H9 (cell line): ENCODE results near the gene NIT2. TPM values are rescaled to one million over a fixed set of nuclear protein-coding genes. Genes with fewer than 3 reads are reported as not detected.

Experiments
- DNase-seq: peaks from one replicate; pipeline ENCODE4 v3.0.0-alpha.2; 2017
- H2AFZ ChIP-seq: one replicate; pipeline ENCODE4 v1.6.1; 2013; ENCODE audit warnings: mild to moderate bottlenecking, low read length, control low read depth, moderate library complexity
- H2AK5ac ChIP-seq: 2 replicates; pipeline ENCODE4 v1.6.1; 2013; ENCODE audit warnings: low read length, control low read depth, mixed read lengths; ENCODE audit not compliant: insufficient read length
- H2BK120ac ChIP-seq: one replicate; pipeline ENCODE4 v1.6.1; 2013; ENCODE audit warnings: low read depth, mild to moderate bottlenecking, low read length, control low read depth, inconsistent platforms; ENCODE audit not compliant: poor library complexity, severe bottlenecking
- H2BK12ac ChIP-seq: 2 replicates; pipeline ENCODE4 v1.6.1; 2013; ENCODE audit warnings: low read length, control low read depth, mixed read lengths, low read depth; ENCODE audit not compliant: insufficient read length
- H2BK15ac ChIP-seq: 2 replicates; pipeline ENCODE4 v1.6.1; 2013; ENCODE audit warnings: low read depth, low read length, control low read depth
- H2BK20ac ChIP-seq: one replicate; pipeline ENCODE4 v1.6.1; 2013; ENCODE audit warnings: low read depth, mild to moderate bottlenecking, low read length, control low read depth, inconsistent platforms; ENCODE audit not compliant: poor library complexity, severe bottlenecking
- H2BK5ac ChIP-seq: 2 replicates; pipeline ENCODE4 v1.6.1; 2013; ENCODE audit warnings: low read length, control low read depth, mixed read lengths; ENCODE audit not compliant: insufficient read length
- H3K14ac ChIP-seq: 2 replicates; pipeline ENCODE4 v1.6.1; 2013; ENCODE audit warnings: low read length, control low read depth; ENCODE audit not compliant: insufficient read depth
- H3K18ac ChIP-seq: 2 replicates; pipeline ENCODE4 v1.6.1; 2013; ENCODE audit warnings: low read depth, mild to moderate bottlenecking, mixed read lengths, low read length, control low read depth; ENCODE audit not compliant: insufficient read length
- H3K23ac ChIP-seq: 2 replicates; pipeline ENCODE4 v1.6.1; 2013; ENCODE audit warnings: low read length, control low read depth, mixed read lengths, low read depth; ENCODE audit not compliant: insufficient read length
- H3K23me2 ChIP-seq: 2 replicates; pipeline ENCODE4 v1.6.1; 2013; ENCODE audit warnings: low read depth, mild to moderate bottlenecking, mixed read lengths, low read length, control low read depth; ENCODE audit not compliant: insufficient read length, poor library complexity, severe bottlenecking
- H3K27ac ChIP-seq: 2 replicates; pipeline ENCODE4 v1.5.1; 2013; ENCODE audit warnings: low read length, control low read depth, mixed read lengths, low read depth; ENCODE audit not compliant: insufficient read length
- H3K27me3 ChIP-seq: 2 replicates; pipeline ENCODE4 v1.6.1; 2013; ENCODE audit warnings: low read length, control low read depth, inconsistent platforms; ENCODE audit not compliant: insufficient read depth
- H3K4ac ChIP-seq: 2 replicates; pipeline ENCODE4 v1.6.1; 2013; ENCODE audit warnings: low read depth, mild to moderate bottlenecking, control low read depth, inconsistent platforms, low read length, moderate library complexity
- H3K4me1 ChIP-seq: 2 replicates; pipeline ENCODE4 v1.6.1; 2013; ENCODE audit warnings: low read length, control low read depth, inconsistent platforms; ENCODE audit not compliant: insufficient read depth
- H3K4me2 ChIP-seq: 2 replicates; pipeline ENCODE4 v1.6.1; 2013; ENCODE audit warnings: low read length, control low read depth, mixed read lengths; ENCODE audit not compliant: insufficient read length, insufficient read depth
- H3K56ac ChIP-seq: 2 replicates; pipeline ENCODE4 v1.6.1; 2013; ENCODE audit warnings: low read depth, mild to moderate bottlenecking, mixed read lengths, low read length, control low read depth; ENCODE audit not compliant: insufficient read length
- H3K79me1 ChIP-seq: 2 replicates; pipeline ENCODE4 v1.6.1; 2013; ENCODE audit warnings: low read depth, mild to moderate bottlenecking, moderate library complexity, low read length, control low read depth, inconsistent platforms; ENCODE audit not compliant: insufficient read depth, poor library complexity, severe bottlenecking
- H3K79me2 ChIP-seq: 2 replicates; pipeline ENCODE4 v1.6.1; 2013; ENCODE audit warnings: low read length, control low read depth, inconsistent platforms; ENCODE audit not compliant: insufficient read depth
- H3K9ac ChIP-seq: 2 replicates; pipeline ENCODE4 v1.6.1; 2013; ENCODE audit warnings: low read length, control low read depth, mixed read lengths; ENCODE audit not compliant: insufficient read length; ENCODE audit errors: extremely low read depth
- H3K9me3 ChIP-seq: one replicate; pipeline ENCODE4 v1.6.1; 2013; ENCODE audit warnings: low read depth, low read length, inconsistent platforms; ENCODE audit not compliant: control insufficient read depth
- H3T11ph ChIP-seq: one replicate; pipeline ENCODE4 v1.6.1; 2013; ENCODE audit warnings: mild to moderate bottlenecking, low read length, control low read depth, inconsistent platforms
- H4K20me1 ChIP-seq: one replicate; pipeline ENCODE4 v1.6.1; 2013; ENCODE audit not compliant: control insufficient read depth, insufficient read length, insufficient read depth
- H4K5ac ChIP-seq: 2 replicates; pipeline ENCODE4 v1.6.1; 2013; ENCODE audit warnings: low read depth, mild to moderate bottlenecking, mixed read lengths, low read length, control low read depth; ENCODE audit not compliant: insufficient read length
- H4K8ac ChIP-seq: replicated peaks from 2 replicates; pipeline ENCODE4 v1.6.1; 2013; ENCODE audit warnings: low read length, control low read depth, mixed read lengths, low read depth; ENCODE audit not compliant: insufficient read length
- H4K91ac ChIP-seq: 2 replicates; pipeline ENCODE4 v1.6.1; 2013; ENCODE audit warnings: low read depth, mild to moderate bottlenecking, moderate library complexity, mixed read lengths, low read length, control low read depth; ENCODE audit not compliant: insufficient read length
- H3K27ac Mint-ChIP-seq, 3 experiments: 2 replicates in 2 of 3; 3 replicates in 1 of 3; pipeline ENCODE4 v1.8.0; 2020 to 2021; ENCODE audit warnings: mixed read lengths in 3 of 3, mild to moderate bottlenecking in 1 of 3, moderate library complexity in 1 of 3
- H3K27me3 Mint-ChIP-seq: 2 replicates; pipeline ENCODE4 v1.8.0; 2021; ENCODE audit warnings: low read depth, mild to moderate bottlenecking, moderate library complexity, mixed read lengths
- H3K36me3 Mint-ChIP-seq, 3 experiments: 2 replicates in 2 of 3; 3 replicates in 1 of 3; pipeline ENCODE4 v1.8.0; 2020 to 2021; ENCODE audit warnings: low read depth in 3 of 3, mixed read lengths in 3 of 3; ENCODE audit not compliant: insufficient read depth in 1 of 3
- H3K4me1 Mint-ChIP-seq, 2 experiments: 2 replicates each; pipeline ENCODE4 v1.8.0; 2020; ENCODE audit warnings: mixed read lengths in 2 of 2
- H3K4me3 Mint-ChIP-seq, 2 experiments: 2 replicates in 1 of 2; 3 replicates in 1 of 2; pipeline ENCODE4 v1.8.0; 2020 to 2021; ENCODE audit warnings: mild to moderate bottlenecking in 2 of 2, mixed read lengths in 2 of 2, moderate library complexity in 1 of 2
- H3K9me3 Mint-ChIP-seq, 2 experiments: 2 replicates in 1 of 2; 3 replicates in 1 of 2; pipeline ENCODE4 v1.8.0; 2020; ENCODE audit warnings: mild to moderate bottlenecking in 2 of 2, mixed read lengths in 2 of 2, moderate library complexity in 1 of 2
- WGBS: extraction: QIAGEN DNeasy Blood & Tissue Kit; methylation state at CpG from one replicate; pipeline ENCODE4 v1.1.7; 2013; ENCODE audit warnings: missing lambda C conversion rate, low lambda C conversion rate, mixed read lengths; ENCODE audit not compliant: insufficient read length; ENCODE audit errors: extremely low coverage; 5-methylcytosine and 5-hydroxymethylcytosine counted together
- total RNA-seq: library from RNA; stranded (reverse); gene quantifications from 2 replicates; pipeline ENCODE4 v1.2.1, GENCODE V29; 2021
- TF ChIP-seq, protein P1 (sequence below): fragments of 200-600 bp; sonication (generic); conservative IDR thresholded peaks from 3 replicates; pipeline ENCODE4 v1.8.0; 2021; ENCODE audit warnings: antibody characterized with exemption, mild to moderate bottlenecking

The NIT2 gene
- total RNA-seq, 1 experiment from 2014 or later: 26.6 TPM

- no peaks in the 10 kb centered on the region for H3K27me3 Mint-ChIP-seq
- no peak overlapping the region for H3K4me3 Mint-ChIP-seq
- no peak overlapping the region for H3K9ac ChIP-seq
- no peak overlapping the region for H3K18ac ChIP-seq
- no peak overlapping the region for H2BK120ac ChIP-seq
- H3K9me3 ChIP-seq: no peaks in the 10 kb centered on the region
- H3K4me2 ChIP-seq: no peak overlapping the region
- no peaks in the 10 kb centered on the region for H4K20me1 ChIP-seq
- H3K4ac ChIP-seq: no peak overlapping the region
- no peaks in the 10 kb centered on the region for H3K4me1 ChIP-seq
- H3K4me1 Mint-ChIP-seq: peaks cover 25% of the 10 kb centered on the region in 2 experiments
- TF ChIP-seq, protein P1, sequence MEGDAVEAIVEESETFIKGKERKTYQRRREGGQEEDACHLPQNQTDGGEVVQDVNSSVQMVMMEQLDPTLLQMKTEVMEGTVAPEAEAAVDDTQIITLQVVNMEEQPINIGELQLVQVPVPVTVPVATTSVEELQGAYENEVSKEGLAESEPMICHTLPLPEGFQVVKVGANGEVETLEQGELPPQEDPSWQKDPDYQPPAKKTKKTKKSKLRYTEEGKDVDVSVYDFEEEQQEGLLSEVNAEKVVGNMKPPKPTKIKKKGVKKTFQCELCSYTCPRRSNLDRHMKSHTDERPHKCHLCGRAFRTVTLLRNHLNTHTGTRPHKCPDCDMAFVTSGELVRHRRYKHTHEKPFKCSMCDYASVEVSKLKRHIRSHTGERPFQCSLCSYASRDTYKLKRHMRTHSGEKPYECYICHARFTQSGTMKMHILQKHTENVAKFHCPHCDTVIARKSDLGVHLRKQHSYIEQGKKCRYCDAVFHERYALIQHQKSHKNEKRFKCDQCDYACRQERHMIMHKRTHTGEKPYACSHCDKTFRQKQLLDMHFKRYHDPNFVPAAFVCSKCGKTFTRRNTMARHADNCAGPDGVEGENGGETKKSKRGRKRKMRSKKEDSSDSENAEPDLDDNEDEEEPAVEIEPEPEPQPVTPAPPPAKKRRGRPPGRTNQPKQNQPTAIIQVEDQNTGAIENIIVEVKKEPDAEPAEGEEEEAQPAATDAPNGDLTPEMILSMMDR: no peak
- H3K56ac ChIP-seq: no peak overlapping the region
- no peak overlapping the region for H2AK5ac ChIP-seq
- no peak overlapping the region for H4K91ac ChIP-seq
- H2AFZ ChIP-seq: no peak overlapping the region
- H3K27me3 ChIP-seq: no peaks in the 10 kb centered on the region
- no peak overlapping the region for H2BK12ac ChIP-seq
- H4K8ac ChIP-seq: no peak overlapping the region
- H3K23ac ChIP-seq: no peak overlapping the region
- peaks cover 2% of the 10 kb centered on the region; the same call in 1 of the 2 replicates for H3K79me2 ChIP-seq
- no peaks in the 10 kb centered on the region for H3K23me2 ChIP-seq
- H3T11ph ChIP-seq: no peak overlapping the region
- H3K36me3 Mint-ChIP-seq: peaks cover 10 to 46% (median 31%) of the 10 kb centered on the region in 3 experiments
- H3K9me3 Mint-ChIP-seq: peaks cover 2 to 6% of the 10 kb centered on the region in 2 experiments; a peak in 2 of 5 replicates
- no peak for DNase-seq
- no peak overlapping the region for H4K5ac ChIP-seq
- WGBS: no CpG with 5 or more reads among the region's 2 CpGs
- no peak overlapping the region for H3K14ac ChIP-seq
- H3K79me1 ChIP-seq: peaks cover 2% of the 10 kb centered on the region
- H2BK20ac ChIP-seq: no peak overlapping the region
- H3K27ac Mint-ChIP-seq: no peak overlapping the region
- H2BK5ac ChIP-seq: no peak overlapping the region
- no peak overlapping the region for H3K27ac ChIP-seq
- no peak overlapping the region for H2BK15ac ChIP-seq
These were observed 72.6 kb downstream of the NIT2 start for GRCh38 chr3:100407164-100407563.
